GM12872 (cell line): ENCODE results near the gene NPDC1.

Experiments
- TF ChIP-seq, protein P1 (sequence below): IDR thresholded peaks from 3 replicates; pipeline ENCODE4 v1.5.1; 2011; ENCODE audit warnings: low read depth, mild to moderate bottlenecking, low read length, moderate library complexity; ENCODE audit not compliant: insufficient read depth

NPDC1 gene

DNA sequence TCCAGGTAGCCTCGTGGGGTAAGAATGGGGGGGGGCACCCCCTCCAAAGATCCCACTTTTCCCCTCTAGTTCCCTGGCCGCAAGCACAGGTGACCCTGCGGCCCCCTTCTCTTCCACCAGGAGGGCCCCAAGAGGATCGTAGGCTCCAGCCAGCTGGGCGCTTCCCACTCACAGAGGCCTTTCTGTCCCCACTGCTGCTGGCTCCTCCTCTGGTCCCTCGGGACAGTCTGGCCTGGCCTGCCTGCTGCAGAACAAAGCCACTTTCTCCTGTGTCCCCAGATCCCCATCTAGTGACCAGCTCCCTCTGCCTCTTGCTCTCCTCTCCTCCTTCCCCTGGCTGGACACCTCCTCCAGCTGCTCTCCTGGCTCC lies 24.9 kb upstream of the NPDC1 start:
- TF ChIP-seq, protein P1, sequence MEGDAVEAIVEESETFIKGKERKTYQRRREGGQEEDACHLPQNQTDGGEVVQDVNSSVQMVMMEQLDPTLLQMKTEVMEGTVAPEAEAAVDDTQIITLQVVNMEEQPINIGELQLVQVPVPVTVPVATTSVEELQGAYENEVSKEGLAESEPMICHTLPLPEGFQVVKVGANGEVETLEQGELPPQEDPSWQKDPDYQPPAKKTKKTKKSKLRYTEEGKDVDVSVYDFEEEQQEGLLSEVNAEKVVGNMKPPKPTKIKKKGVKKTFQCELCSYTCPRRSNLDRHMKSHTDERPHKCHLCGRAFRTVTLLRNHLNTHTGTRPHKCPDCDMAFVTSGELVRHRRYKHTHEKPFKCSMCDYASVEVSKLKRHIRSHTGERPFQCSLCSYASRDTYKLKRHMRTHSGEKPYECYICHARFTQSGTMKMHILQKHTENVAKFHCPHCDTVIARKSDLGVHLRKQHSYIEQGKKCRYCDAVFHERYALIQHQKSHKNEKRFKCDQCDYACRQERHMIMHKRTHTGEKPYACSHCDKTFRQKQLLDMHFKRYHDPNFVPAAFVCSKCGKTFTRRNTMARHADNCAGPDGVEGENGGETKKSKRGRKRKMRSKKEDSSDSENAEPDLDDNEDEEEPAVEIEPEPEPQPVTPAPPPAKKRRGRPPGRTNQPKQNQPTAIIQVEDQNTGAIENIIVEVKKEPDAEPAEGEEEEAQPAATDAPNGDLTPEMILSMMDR, result no peak

DNA sequence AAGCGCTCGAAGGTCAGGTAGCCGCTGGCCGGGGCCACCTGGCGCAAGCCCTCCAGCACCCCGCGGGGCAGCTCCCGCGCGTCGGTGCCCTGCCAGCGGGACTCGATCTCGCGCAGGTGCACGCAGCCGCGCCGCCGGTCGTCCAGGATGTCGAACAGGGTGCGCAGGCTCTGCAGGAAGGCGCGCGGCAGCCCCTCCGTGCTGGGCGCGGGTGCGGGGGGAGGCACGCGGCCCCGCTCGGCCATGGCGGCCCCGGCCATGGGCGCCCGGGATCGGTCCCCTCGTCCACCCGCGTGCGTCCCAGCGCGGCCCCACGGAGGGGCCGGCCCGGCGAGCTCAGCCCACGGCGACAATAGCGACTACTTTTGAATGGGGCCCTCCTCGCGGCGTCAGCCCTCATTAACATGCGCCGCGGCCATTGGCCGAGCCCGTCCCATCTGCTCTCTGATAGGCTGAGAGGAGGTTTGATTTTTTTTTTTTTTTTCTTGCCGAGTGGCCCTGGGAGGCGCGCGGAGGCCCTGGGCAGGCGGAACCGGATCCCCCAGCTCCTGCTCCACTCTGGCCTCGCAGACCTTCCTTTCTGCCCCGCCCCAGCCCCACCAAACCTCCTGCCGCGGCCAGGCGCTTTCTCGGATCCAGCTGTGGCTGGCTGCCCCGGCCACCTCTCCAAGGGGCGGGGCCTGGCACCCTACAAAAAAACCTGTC lies 24.4 kb upstream of the NPDC1 start, which contains the start of gene SAPCD2:
SAPCD2 (minus strand) TSS at position 357 of the 705 bp plus-strand sequence; CDS start at position 260, 97 bp downstream.
- TF ChIP-seq, protein P1, result no peak

DNA sequence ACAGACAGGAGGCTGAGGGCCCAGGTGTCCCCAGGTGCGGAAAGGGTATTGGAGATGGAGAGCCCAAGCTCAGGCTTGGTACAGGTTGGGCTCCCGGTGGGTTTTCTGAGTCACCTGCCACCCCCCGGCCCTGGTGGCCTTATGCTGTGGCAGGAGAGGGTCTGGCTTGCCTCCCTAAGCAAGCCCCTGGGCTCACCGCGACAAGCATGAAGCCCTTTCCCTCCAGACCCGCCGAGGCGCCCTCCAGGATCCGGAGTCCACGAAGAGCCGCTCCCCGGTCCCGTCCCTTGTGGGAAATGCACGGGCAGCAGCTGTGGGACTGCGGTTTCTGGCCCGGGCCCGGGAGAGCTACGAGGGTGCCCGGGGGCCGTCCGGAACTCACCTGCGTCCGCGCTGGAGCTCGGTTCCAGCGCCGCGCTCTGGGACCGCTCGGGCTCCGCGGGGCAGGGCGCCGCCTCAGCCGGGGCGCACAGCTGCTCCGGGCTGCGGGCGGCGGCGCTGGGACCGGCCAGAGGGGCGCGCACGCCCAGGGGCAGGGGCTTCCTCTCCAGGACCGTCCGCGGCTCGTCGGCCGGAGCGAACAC lies 23.6 kb upstream of the NPDC1 start:
- TF ChIP-seq, protein P1, result no peak

DNA sequence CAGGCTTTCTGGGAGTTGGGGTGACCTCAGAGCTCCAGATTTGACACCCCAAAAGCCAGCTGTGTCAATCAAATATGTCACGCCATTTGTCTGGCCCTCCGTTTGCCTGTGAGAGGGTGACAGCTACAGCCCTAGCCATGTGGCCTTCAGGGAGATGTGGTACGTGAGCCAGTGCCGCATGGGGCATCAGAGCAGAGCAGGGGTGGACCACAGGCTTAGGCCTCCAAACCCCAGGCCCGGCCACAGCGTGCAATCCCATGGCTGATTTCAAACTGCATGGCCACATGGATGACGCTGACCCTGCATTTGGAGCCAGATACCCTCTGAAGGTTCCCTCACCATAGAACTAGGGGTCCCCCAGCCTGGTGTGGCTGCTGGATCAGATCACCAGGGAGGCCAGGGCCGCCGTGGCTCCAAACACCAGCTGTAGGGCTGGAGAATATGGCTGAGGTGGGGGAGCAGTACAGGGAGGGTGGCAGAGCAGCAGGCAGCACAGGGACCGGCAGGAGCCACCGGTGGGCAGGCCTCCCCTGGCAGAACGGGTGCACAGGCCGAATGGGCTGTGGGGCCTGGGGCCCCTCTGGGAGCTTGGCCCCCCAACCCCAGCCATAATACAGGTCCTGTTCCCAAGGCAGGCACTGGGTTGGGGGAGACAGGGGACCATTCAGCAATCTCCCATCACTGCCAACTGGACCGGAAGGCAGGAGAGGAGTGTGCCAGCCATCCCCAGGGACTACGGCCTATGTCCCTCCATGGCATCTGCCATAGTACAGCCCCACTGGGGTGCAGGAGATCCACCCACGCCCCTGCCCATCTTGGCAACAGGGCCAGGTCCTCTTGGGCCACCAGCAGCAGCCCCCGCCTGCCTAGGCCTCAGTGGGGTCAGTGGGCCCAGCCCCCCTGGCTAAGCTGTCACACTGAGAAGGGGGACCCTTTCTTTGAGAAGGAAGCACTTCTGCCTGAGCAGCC lies 22.8 kb upstream of the NPDC1 start:
- TF ChIP-seq, protein P1, result no peak

DNA sequence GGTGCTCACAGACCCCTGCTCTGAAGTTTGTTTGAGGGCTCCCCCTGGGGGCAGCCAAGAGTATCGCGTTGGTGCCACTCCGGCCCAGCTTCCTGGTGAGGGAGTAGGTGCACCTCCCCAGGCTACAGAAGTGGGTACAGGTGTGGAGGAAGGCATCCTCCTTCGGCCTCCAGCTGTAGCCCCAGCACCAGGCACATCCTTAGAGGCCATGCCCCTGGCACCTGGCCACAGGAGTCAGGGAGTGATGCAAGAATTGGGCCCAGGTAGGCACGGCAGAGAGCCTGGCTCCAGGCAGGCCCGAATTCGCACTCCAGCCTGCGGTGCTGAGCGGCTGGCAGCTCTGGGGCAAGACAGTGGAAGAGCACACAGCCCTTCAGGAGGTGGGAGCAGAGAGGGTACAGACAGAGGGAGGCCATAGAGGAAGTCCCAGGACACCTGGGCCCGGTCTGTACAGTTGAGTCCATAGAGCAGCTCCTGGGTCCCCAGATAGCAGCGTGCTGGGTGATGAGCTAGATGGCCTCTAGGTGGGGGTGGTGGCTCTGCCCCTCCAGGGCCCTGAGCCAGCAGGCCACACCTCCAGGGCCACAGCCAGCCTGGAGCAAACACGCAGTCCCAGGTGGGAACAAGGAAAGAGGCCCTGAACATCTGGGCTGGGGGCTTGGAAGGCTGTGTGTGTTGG lies 22.0 kb upstream of the NPDC1 start:
- TF ChIP-seq, protein P1, result peak; percentile 84

DNA sequence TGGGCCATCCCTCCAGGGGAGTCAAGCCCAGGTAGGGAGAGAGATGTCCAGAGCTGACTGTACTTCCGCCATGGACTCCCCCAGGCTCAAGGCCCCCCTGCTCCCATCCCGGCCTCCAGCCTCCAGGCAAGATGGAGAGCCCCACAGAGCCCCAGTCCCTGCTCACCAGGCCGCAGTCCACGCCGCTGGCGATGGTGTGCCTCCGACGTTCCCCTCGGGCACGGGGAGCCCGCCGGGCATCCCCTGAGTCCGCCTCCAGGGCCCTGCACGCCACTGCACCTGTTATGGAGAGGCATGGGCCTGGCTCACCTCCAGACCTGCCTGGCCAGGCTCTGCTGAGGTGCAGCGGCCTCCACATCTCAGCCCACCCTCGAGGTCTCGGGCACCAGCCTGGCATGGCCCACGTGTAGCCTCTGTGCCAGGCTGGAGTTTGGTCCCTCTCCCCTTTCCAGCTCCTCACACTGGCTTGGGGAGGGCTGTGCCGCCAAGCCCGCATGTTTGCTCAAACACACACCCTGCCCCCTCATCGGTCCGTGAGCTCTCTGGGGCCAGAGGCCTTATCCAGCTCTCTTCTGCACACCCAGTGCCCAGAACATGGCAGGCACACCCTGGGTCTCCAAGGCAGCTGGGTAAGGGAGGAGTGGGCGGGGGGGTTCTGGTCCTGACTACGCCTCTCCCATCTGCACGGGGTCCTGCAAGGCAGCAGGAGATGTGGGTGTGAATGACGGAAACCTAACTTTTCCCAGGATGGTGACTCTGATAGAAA lies 20.3 kb upstream of the NPDC1 start:
- TF ChIP-seq, protein P1, result no peak
